Right kidney (tissue), 1 donor: Measurements from ENCODE around the gene PARM1.
"Not testable (repeated sequence)": the region's sequence is repeated elsewhere in the genome, so short reads cannot be mapped to it uniquely, and the experiment has no call there.

Experiments used
- DNase-seq: peaks from one replicate; pipeline ENCODE4 v3.0.0-alpha.2; 2016

The PARM1 gene

DNA sequence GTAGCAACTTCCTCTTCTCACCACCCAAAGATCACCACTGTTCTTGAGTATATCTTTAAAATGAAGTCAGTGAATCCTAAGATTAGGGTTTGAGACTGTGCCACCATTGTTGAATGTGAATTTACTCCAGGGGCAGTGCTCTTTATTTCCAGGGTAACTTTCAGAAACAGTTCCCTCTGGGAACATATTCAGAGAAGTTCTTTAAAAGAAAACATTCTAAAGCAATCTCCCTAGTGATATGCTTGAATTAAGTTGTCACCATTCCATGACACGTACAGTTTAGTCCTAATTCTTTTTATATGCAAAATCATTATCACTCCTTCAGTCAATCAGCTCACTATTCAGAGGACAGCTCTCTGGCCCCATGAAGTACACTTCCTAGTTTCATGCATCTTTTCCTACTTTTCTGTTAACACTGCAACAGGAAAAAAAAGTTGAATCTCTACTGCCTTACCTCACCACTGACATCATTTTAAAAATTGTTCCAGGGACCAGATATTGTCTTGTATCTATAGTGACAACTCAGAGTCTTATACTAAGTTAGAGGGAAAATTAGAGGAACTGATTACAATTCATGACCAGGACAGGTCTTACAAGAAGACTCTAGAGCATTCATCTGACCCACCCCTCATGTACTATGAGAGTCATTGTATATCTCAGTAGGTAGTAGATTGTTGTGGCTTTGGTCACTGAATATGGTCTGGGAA, 49.8 kb downstream of the PARM1 start:
- DNase-seq, result no peak

DNA sequence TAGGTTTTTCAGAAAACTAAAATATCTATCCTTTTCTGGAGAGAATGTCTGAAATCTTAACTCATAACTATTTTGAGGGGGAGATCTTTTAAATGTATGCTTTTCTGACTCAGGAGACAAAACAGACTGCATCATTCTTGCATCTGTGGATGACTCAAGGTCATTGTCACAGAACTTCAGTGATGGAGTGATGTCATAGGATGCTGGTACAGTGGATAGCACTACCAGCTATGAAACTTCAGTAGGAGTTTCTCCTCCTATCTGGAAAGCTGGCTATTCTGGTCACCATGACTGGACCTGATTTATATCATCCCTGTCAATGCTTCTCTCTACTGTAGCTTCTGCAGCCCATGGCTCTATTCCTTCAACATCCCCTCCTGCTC, 50.3 kb downstream of the PARM1 start:
- no peak for DNase-seq

DNA sequence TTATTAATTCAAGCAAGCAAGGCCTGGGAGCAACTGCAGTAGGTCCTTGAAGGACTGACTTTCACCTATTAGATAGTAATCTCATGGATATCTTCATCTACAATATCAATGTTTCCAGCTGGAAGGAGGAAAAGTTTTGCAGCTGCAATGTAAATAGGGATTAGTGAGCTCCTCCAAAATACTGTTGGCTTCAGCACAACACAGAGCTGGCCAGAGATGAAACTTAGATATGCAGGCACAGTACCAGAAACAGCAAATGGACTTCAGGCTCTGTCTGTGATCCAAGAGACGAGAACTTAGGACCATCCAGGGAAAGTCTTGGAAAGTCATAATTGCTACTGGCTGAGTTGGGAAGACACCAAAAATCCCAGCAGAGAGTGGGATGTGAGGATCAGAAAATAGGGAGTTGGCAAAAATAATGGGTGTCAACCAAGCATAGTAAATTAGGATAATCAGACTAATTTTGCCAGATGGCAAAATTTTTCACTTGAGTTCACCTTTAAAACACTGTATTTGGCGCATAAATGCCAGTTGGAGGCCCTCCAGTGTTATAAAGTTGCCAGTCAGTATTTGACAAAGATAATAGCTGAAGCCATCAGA, 57.5 kb downstream of the PARM1 start:
- DNase-seq, result no peak

DNA sequence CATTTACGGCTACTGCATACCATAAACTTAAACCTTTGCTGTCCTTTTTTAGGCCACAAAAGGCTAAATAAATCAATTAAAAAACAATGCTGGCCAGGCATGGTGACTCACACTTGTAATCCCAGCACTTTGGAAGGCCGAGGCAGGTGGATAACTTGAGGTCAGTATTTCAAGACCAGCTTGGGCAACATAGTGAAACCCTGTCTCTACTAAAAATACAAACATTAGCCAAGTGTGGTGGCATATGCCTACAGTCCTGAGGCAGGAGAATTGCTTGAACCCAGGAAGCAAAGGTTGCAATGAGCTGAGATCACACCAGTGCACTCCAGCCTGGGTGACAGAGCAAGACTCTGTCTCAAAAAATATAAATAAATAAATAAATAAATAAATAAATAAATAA, 61.5 kb downstream of the PARM1 start:
- DNase-seq, result not testable (repeated sequence)

DNA sequence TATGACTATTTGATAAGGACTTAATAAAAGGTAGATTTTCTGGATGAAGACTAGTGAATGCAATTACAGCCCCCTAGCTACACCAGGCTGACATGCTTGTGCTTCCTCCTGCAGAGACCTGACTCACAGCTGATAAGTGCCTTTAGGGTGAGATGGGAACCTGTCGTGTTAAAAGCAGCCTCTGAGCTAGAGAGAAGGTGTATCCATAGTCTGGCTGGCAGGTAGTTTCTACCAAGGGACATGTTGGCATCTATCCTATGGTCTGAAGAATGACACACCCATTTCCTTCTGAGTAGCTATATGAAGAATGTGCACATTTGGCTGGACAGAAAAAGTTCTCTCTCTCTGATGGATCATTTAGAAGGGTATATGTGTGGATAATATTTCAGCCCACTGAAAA, 64.1 kb downstream of the PARM1 start:
- DNase-seq, result no peak

DNA sequence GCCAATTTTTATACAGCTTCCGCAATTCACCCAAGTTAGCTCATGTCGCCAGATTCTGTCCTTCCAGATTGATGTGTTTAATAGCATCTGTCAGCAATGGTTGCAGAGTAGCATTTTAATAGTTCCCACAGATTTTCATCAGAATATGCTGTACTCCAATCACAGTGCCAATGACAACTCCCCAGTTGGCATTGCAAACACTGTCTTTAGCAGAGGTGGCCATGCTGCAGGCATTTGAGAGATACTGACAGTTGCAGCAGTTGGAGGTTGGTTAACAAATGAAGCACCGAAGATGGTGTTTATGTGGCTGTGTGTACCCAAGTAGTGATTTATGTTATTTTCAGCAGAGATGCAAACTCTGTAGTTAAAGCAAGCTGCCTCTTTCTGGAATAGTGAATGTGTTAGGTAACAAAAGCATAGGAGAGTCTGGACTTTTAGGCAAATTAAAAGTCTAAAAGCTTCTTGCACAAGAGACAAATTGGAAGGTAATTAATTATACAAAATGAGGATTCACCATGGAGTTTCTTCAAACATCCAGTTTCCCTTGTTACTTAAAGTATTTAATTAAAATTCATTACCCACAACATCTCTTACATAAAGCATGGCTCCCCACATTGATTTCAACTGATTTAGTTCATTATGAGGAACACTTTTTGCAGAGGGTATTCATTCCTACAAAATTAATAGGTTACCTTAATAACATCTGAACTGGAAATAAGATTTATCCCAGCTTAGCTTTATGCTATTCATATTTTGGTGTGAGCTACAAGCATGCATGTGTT, 65.2 kb downstream of the PARM1 start:
- DNase-seq, result no peak

DNA sequence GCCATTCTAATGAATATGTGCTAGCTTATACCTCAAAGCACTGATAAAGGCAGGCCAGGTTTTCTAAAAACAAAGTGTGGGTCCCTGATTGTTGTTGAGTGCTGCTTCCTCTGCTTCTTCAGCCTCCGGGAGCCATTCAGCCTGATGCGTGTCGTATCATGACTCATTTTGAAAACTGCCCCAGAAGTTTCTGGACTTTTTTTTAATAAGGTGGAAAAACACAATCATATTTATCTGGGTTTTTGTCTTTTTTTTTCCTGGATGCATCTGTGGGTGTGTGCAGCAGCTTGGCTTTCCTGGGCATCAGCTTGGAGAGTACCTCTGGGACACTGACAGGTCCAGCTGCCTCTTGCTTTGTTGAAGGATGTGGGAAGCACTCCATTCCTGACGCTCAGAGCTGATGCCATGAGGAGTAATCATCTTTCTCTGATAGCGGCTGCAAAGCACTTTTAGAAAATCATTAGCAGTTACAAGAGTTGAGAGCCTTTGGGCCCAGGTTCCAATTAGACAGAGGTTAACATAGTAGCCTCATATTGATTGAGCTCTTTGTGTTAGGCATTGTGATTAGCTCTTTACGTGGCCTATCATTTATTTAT, 66.9 kb downstream of the PARM1 start:
- no peak for DNase-seq

DNA sequence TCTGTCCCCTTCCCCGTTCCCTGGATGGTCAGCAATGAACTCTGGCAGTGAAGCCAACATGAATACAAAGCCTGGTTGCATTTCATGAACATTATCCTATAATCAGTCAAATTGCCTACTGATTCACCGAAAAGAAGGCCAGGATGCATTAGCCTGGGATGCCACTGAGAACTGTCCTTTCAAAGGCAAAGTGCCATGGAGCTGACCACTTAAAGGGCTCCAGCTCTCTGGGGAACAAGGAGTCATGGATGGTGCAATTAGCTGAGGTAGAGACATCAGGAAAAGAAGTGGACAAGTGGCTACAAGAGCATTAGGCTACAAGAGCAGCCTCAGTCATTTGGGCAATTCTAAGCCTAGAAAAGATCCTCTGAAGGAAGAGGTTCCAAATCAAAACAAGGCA, 69.0 kb downstream of the PARM1 start:
- no peak for DNase-seq

DNA sequence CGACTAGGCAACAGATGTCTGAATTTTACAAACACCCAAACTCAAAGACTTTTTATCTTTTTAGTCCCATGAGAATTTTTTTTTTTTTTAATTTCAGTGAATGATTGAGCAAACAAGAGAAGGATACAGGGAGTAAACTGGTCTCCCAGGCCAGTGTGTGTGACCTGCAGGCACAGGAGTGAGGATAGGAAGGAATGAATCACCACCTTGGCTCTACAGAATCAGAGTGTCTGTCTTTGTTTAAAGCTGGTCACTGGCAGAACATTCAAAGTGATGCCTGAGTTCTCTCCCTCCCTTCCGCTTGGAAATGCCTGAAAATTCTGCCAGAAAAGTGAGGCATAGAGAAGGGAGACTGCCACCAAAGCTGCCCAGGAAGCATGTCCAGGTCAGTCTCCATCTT, 69.5 kb downstream of the PARM1 start:
- DNase-seq, result no peak

DNA sequence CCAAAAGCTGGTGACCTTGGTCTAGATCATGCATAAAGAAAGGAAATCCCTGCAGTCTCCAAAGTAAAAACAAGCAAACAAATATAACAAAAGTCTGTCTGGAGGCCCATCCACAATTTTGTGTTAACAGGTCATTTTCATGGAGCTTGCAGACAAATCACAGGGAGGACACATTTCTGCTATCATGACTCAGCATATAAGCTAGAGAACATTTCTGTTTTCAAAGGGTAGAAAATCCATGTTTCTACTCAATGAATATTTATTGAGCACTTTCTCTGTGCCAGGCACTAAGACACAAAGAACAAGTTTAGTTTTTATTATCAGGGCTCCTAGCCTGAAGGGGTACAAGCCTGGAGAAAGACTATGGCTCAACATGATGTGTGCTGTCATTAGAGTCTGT, 71.1 kb downstream of the PARM1 start:
- no peak for DNase-seq

DNA sequence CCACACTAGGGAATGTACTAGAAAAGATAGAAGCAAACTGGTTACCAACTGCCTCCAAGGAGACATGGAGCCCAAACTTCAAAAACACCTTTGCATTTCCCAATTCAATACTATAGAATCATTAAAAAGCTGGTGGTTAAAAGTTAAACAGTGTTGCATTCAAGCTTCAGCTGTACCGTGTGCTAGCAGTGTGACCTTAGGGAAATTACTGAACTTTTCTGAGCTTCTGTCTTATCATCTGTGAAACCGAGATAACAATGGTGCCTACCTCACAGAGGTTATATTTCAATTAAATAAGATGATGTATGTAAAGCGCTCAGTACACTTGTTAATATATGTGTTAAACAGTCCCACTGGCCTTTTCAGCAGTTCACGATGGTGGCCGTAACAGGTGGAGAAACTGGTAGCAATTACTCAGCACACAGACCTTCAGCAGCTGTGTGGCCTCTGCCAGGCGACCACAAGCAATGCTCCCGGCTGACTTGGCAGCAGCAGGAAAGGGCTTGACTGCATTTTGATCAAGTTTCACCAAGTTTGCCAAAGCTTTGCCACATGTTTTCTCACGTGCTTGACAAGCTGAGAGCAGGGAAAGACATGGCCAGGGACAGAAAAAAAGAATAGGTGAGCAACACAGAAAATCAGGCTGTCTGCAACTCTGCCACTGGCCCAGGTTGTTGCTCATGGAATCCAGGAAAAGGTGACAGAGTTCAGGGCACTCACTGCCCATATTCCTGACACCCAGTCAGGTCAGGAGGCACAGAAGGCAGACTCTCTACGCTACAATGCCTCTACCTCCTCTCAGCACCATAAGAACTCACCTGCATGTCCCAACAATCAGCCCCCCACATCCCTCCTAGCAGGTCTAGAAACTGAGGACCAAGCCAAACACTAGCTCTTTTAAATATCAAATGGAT, 72.1 kb downstream of the PARM1 start:
- no peak for DNase-seq

DNA sequence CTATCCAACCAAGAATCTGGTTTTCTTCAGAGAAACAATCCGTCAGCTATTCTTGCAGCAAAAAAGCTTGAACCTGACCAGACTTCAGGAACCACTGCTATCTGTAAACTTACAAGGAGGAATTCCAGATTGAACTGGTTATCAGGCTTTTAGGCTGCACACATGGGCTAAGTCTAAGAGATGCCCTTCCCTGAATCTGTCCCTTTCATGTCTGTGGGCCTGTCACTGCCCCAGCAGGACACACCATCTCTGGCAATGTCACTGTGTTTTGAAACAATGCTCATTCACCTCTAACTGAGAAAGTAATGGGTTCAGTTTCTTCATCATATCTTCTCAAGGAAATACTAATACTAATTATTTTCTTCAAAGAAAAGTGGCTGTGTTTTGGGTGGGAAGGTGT, 72.8 kb downstream of the PARM1 start:
- no peak for DNase-seq

DNA sequence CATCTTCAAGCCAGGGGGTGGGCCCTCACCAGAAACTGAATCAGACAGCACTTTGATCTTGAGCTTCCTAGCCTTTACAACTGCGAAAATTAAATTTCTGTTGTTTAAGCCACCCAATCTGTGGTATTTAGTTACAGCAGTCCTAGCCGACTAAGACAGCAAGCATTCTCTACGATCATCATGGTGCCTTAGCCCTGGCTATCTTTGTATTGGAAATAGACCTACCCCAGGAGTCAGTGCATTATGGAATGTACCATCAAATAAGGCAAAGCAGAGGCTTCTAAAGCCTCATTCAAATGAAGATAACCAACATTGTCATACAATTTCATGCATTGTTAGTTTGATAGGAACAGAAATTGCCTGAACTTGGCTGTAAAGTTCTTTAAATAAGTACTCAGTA, 75.0 kb downstream of the PARM1 start:
- no peak for DNase-seq

DNA sequence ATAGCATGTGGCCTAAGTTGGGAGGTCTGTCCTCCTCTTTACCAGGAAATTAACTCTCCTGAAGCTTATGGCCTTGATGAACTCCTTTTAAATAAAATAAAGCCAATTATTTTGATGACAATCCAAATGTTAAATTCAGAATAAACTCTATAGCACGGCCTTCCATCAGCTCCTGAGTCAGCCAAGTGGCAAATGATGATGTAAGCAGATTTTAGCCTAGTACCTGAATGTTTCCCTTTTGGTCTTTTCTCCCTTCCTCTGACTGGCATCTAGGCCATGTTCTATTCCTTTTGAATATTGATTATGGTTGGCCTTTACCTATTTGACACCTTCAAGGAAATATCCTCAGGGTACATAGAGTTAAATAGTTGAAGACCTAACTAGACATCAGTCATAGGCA, 76.2 kb downstream of the PARM1 start:
- no peak for DNase-seq

DNA sequence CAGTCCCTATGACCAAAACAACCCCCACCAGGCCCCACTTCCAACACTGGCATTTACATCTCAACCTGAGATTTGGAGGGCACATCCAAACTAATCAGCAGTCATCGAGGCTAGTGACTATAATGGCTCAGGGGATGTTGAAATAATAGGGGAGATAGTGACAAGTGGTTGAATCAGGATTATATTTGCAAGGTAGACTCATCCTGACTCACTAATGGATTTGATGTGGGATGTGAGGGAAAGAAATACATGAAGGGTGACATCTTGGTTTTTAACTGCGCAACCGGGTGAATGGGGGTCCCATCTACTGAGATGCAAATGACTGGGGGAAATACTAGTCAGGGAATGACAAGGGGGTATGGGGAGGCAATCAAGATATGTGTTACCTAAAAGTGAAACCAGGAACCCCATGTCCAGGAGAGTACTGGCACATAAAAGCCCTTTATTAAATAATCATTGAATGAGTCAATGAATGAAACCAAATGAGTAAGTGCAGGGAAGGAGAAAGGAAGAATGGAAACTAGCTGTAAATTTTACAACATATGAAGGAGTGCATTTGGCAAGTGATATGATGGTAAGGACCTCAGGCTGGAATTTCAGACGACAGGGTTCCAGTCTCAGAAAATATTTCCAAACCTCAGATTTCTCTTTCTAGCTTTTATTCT, 78.3 kb downstream of the PARM1 start:
- DNase-seq, result no peak

DNA sequence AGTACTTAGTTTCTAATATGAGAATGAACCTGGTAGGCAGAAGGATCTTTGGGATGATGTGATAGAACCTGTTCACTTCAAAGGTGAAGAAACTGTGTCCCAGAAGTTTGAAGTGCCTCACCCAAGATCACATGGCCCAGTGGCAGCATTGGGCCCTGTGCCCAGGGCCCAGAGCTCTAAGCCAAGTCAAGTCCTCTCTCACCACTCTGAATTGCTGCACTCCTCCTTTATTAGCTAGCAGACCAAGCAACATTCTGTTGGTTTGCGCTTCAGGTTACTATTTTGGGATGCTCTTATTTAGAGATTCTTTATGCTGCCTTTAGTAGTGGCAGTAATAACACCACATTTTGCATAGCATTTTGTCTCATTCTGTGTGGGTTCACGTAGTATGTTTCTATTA, 82.7 kb downstream of the PARM1 start:
- no peak for DNase-seq

DNA sequence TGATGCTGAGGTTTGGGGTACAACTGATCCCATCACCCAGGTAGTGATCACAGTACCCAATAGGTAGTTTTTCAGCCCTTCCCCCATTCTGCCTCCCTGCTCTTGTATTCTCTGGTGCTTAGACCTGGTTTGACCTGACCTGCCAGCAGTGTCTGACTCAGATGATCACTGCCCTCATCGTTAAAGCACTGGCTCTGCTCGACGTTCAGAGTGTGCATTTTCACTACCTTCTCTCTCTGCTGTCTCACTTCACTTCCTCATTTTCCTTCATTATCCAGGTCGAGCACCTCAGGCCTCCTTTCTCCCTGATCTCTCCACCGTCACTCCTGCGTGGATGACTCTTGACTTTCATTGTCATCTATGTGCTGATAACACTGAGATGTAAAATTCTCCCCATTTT, 83.6 kb downstream of the PARM1 start:
- DNase-seq, result no peak

DNA sequence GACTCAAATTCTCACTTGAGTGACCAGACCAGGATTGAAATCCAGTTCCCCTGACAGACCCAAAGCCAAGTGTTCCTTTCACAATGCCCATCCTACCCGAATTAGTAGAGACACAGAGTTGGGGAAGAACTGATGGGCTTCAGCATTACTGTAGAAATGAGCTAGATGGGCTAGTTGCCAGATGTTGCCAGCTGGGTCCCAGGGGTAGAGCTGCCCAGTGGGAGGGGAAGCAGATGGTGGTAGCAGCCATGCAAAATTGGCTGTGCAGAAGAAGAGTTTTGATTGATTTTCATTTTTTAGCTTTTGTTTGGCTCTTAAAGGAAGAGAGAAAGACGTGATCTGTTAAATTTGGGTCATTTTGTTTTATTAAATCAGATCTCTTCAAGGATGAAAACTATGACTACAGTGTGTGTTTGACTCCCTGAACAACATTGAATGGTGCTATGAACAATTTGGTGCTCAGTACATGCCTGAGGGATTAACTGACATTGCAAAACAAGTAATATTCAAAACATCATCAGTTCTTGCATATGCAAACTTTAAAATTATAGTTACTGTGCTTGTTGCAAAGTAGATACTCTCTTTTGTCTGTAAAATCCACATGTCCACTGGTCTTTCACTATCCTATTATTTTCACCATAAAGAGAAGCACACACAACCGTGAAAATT, 86.0 kb downstream of the PARM1 start:
- no peak for DNase-seq

DNA sequence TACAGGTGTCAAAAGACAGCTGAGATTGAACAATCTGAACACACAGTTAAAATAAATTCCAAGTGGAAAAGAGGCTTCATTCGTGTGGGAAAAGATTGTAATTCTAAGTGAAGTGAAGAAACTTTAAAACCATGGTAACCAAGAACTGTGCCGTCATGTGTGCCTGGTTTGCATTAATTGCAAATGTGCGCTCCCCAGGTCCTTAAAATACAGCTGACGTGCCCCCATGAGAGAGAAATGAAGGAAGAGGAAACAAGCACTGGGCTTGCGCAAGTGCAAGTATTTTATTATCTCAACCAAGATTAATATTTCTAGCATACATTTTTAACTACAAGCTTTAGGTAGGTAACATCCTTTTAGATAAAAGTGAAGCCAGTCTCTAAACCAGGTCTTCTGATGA, 92.5 kb downstream of the PARM1 start:
- DNase-seq, result no peak

DNA sequence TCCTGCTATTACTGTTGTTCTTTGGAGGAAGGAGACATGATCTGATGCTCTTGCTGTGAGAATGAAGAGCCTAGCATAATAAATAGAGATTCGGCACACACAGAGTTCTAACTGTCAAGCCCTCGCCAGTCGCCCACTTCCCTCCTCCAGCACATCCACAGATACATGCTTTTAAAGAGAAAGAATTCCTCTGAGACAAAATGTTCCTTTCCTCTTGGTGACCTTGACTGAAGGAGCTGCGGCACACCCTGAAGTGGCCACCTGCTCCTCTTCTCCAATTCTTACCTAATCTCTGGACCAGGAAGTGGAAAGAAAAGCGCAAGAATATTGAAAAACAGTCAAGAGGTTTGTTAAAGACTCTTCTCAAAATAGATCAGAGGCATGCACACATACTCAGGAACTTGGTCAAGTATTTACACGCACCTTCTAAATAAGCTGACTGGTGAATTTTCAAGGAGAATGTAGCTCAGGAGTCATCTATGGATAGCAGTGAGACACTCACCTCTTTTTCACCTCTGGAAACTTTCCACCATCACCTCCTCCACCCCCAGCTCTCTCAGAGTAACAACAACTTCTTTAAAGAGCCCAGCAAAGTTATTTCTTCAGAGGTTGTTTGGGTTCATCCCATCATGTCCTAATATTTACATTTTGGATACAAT, 95.4 kb downstream of the PARM1 start:
- DNase-seq, result no peak

DNA sequence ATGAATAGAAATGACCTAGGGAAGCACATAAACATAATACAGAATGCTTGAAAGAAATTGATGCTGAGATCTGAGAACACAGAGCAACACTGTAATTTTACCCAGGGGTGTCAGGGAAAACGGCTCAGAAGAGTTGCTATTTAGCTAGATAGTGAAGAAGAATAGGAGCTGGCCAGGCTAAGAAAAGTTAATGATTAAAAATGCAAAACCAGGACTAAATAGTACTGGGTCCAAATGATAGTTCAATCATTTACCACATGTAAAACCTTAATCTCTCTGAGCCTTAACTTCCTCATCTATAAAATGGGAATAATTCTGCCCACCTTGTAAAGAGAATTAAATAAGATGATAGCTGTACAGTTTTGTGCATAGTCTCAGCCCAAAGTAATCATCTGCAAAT, 97.1 kb downstream of the PARM1 start:
- no peak for DNase-seq
